Chondrocyte (in vitro differentiated cells): Measurements from ENCODE around the gene IFT22. TPM values are rescaled to one million over a fixed set of nuclear protein-coding genes. Genes with fewer than 3 reads are reported as not detected.
"Not testable (repeated sequence)": the region's sequence is repeated elsewhere in the genome, so short reads cannot be mapped to it uniquely, and the experiment has no call there.

Source experiments
- DNase-seq: peaks from one replicate; pipeline ENCODE4 v3.0.0; 2021; ENCODE audit warnings: mixed read lengths, low spot score
- H3K27ac Mint-ChIP-seq: one replicate; pipeline ENCODE4 v1.8.0; 2021; ENCODE audit warnings: mild to moderate bottlenecking, moderate library complexity, mixed read lengths; ENCODE audit not compliant: unreplicated experiment
- H3K27me3 Mint-ChIP-seq: 2 replicates; pipeline ENCODE4 v1.8.0; 2021; ENCODE audit warnings: low read depth, mixed read lengths
- H3K36me3 Mint-ChIP-seq: 2 replicates; pipeline ENCODE4 v1.8.0; 2021; ENCODE audit warnings: low read depth, mixed read lengths
- H3K4me1 Mint-ChIP-seq: 2 replicates; pipeline ENCODE4 v1.8.0; 2021; ENCODE audit warnings: low read depth, mild to moderate bottlenecking, mixed read lengths
- H3K4me3 Mint-ChIP-seq: one replicate; pipeline ENCODE4 v1.8.0; 2021; ENCODE audit warnings: mild to moderate bottlenecking, moderate library complexity, mixed read lengths; ENCODE audit not compliant: unreplicated experiment
- H3K9me3 Mint-ChIP-seq: 2 replicates; pipeline ENCODE4 v1.8.0; 2021; ENCODE audit warnings: low read depth, mixed read lengths
- total RNA-seq: library from RNA; stranded (reverse); gene quantifications from 3 replicates; pipeline ENCODE4 v1.2.1, GENCODE V29; 2021
- TF ChIP-seq, protein P1 (sequence below): fragments of 200-600 bp; sonication (generic); IDR thresholded peaks from 2 replicates; pipeline ENCODE4 v1.5.0; 2021; ENCODE audit warnings: antibody characterized with exemption, mild to moderate bottlenecking, moderate library complexity

IFT22 gene
- total RNA-seq, 1 donor from 2014 or later, result 24.3 TPM

DNA sequence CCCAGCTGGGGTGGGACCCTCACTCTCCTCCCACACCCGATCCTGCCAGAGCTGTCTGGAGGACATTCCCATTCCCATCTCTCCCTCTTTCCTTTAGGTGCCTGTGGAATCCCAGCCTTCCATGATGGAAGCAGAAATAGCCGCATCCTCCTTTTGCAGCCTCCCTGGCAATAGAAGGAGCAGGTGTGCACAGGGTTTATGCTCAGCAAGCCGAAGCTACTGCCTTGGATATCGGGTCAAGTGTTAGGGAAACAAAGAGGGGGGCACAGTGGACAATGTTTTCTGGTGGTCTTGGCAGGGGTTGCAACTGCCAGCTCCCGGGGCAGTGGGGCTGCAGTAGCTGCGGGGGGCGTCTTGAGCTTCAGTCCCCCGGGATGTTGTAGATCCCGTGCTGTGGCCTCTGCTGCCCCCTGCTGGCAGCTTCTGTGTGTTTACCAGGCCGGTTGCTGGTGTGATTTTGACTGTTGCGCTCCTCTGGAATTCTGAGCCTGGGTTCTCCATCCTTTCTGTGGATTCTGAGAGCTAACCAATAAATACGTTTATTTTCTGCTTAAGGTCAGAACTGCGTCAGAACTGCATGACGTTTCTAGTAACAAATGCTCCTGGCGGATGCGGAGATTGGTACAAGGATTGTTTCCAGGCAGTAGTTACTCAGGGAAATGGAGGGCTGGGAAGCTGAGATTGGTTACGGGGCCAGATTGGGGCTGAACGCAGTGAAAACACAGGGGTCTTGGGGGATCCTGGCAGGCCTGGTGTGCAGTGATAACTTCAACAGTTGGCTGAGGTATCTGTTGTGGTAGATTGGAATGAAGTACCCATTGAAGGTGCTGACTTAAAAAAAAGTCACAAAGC, 31.2 kb downstream of the IFT22 start:
- H3K27me3 Mint-ChIP-seq, result peaks cover 50% of the 10 kb centered on the region
- not testable (repeated sequence) for H3K4me3 Mint-ChIP-seq, H3K4me1 Mint-ChIP-seq, H3K9me3 Mint-ChIP-seq, H3K36me3 Mint-ChIP-seq, H3K27ac Mint-ChIP-seq, DNase-seq
- TF ChIP-seq, protein P1, sequence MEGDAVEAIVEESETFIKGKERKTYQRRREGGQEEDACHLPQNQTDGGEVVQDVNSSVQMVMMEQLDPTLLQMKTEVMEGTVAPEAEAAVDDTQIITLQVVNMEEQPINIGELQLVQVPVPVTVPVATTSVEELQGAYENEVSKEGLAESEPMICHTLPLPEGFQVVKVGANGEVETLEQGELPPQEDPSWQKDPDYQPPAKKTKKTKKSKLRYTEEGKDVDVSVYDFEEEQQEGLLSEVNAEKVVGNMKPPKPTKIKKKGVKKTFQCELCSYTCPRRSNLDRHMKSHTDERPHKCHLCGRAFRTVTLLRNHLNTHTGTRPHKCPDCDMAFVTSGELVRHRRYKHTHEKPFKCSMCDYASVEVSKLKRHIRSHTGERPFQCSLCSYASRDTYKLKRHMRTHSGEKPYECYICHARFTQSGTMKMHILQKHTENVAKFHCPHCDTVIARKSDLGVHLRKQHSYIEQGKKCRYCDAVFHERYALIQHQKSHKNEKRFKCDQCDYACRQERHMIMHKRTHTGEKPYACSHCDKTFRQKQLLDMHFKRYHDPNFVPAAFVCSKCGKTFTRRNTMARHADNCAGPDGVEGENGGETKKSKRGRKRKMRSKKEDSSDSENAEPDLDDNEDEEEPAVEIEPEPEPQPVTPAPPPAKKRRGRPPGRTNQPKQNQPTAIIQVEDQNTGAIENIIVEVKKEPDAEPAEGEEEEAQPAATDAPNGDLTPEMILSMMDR, result peak; percentile 84

DNA sequence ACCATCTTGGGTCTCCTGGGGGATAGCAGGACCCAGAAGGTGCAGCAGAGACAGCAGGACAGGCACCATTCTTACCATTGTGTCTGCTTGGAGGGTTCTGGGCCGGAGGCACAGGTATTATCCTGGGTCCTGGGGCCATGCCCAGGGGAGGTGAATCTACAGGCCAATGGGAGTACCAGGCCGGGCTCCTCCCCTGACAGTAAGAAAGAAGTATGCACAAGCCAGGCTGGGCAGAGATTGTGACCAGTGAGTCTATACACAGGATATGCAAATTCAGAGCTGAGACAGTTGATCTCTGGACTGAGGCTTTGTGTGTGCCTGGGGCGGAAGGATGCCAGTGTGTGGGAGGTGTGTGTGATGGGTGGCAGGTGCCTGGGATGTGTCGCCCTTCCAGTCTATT, 31.9 kb downstream of the IFT22 start:
- not testable (repeated sequence) for H3K4me1 Mint-ChIP-seq, H3K4me3 Mint-ChIP-seq, DNase-seq, H3K9me3 Mint-ChIP-seq, H3K36me3 Mint-ChIP-seq, H3K27ac Mint-ChIP-seq
- peaks cover 50% of the 10 kb centered on the region for H3K27me3 Mint-ChIP-seq

DNA sequence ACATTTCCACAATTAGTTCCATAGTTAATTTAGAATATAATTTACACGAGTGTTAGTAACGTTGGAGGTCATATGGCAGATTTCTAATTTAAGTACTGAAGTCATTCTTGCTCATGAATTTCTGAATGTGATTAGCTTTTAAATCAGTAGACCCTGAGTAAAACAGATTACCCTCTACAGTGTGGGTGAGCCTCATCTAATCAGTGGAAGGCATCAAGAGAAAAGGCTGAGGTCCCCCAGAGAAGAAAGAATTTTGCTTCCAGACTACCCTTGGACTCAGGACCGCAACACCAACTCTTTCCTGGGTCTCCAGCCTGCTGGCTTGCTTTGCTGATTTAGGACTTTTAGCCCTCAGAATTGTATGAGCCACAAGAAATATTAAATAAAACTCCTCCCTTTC, 33.2 kb downstream of the IFT22 start:
- no peaks in the 10 kb centered on the region for H3K4me1 Mint-ChIP-seq
- H3K4me3 Mint-ChIP-seq, result no peak overlapping the region
- no peak for DNase-seq
- H3K27me3 Mint-ChIP-seq, result peaks cover 47% of the 10 kb centered on the region
- no peaks in the 10 kb centered on the region for H3K36me3 Mint-ChIP-seq
- no peak overlapping the region for H3K27ac Mint-ChIP-seq
- peaks cover 2% of the 10 kb centered on the region for H3K9me3 Mint-ChIP-seq
- TF ChIP-seq, protein P1, result no peak

DNA sequence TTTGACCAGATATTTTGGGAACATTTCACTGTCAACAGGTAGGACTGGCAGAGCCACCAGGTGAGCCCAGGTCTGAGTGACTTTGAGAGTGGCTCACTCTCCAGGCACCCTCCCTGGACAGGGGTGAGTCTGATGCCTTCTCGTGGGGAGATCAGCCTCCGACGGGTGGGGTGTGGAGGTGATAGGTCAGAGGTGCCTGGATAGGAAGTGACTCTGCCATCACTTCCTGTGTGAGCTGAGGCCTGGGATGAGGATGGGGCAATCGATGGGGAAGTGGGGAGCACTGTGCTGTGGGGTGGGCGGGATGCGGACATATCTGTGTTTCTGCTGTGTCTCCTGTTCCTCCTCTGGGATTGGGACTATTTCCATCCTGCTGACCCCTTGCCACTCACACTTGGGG, 34.6 kb downstream of the IFT22 start:
- Mint-ChIP-seq H3K9me3 (peaks cover 2% of the 10 kb centered on the region), H3K27me3 (peaks cover 45% of the 10 kb centered on the region), H3K4me1 (no peaks in the 10 kb centered on the region), H3K4me3 (no peak overlapping the region), H3K36me3 (no peaks in the 10 kb centered on the region), H3K27ac (no peak overlapping the region)
- TF ChIP-seq, protein P1, result no peak
- no peak for DNase-seq

DNA sequence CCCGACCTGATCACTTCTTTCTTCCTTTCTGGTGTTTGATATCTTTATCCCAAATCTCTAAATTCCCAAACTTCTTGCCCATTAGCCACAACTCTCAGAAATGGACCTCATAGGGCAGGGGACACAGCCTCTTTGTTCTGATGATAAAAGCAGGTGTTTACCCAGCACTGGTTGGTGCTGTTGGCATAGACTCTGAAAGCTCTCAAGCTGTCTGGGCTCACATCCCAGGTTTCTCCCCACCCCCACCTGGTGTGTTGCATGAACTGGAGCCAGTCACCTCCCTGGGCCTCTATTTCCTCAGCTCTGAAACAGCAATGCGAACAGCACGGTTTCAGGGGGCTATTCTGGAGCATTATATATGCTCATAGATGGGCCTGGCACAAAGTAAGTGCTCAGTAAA, 35.7 kb downstream of the IFT22 start:
- DNase-seq, H3K4me3 Mint-ChIP-seq, H3K36me3 Mint-ChIP-seq, H3K9me3 Mint-ChIP-seq, H3K4me1 Mint-ChIP-seq, H3K27ac Mint-ChIP-seq: not testable (repeated sequence)
- peaks cover 42% of the 10 kb centered on the region for H3K27me3 Mint-ChIP-seq

DNA sequence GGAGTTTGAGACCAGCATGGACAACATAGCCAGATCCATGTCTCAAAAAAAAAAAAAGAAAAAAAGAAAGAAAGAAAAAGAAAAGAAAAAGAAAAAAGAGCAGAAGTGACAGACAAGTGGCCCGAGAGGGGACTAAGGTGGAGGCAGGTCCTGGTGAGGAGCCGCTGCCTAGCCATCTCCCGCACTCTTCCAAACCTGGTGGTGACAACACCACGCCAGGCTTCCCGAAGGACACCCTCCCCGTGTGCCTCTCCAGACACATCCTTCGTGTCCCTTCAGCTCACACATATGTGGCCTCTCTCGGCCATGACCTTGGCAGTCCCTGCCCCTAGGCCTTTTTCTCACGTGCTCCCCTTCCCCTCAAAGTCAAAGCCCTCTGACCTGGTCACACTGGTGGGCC, 36.4 kb downstream of the IFT22 start:
- no peak overlapping the region for H3K4me3 Mint-ChIP-seq
- peaks cover 2% of the 10 kb centered on the region for H3K9me3 Mint-ChIP-seq
- H3K36me3 Mint-ChIP-seq, result no peaks in the 10 kb centered on the region
- H3K4me1 Mint-ChIP-seq, result no peaks in the 10 kb centered on the region
- DNase-seq, result no peak
- no peak overlapping the region for H3K27ac Mint-ChIP-seq
- peaks cover 35% of the 10 kb centered on the region for H3K27me3 Mint-ChIP-seq
- TF ChIP-seq, protein P1, result no peak

DNA sequence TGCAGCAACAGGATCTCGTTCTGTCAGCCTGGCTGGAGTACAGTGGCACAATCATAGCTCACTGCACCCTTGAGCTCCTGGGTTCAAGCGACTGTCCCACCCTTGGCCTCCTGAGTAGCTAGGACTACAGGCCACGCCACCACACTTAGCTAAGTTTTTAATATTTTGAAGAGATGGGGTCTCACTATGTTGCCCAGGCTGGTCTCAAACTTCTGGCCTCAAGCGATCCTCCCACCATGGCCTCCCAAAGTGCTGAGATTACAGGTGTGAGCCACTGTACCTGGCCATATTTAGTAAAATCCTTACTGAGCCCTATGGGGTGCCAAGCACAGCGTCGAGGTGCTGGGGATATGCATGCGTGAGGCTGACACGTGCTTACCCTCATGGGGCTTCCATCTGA, 40.7 kb downstream of the IFT22 start:
- H3K27me3 Mint-ChIP-seq, result peaks cover 15% of the 10 kb centered on the region
- H3K4me3 Mint-ChIP-seq, H3K27ac Mint-ChIP-seq, H3K9me3 Mint-ChIP-seq, DNase-seq, H3K4me1 Mint-ChIP-seq, H3K36me3 Mint-ChIP-seq: not testable (repeated sequence)
